ENCODE data around the gene GPBP1. TPM values are rescaled to one million over a fixed set of nuclear protein-coding genes. Genes with fewer than 3 reads are reported as not detected.

Gene GPBP1
- total RNA-seq, 1 donor, result 56.8 TPM

DNA sequence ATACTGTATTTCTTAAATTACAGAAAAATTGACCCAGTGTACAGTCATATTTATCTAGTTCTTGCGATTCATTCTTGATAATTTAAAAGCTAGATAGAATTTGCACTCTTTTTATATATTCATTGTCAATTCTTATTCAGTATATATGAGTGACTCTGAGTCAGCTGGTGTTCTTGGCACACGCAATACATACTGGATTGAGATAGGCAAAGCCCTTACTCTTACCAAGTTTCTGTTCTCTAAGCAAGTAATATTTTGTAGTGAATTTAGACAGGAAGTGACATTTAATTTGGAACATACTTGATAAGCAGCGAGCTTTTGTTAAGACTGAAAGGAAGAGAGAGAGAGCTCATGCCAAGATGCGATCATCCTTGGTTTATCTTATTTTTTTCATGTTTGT is 57.7 kb downstream of the GPBP1 start:
- Histone ChIP-seq H3K27ac (ENCODE audit: low read depth, low read length) (no peak overlapping the region), H3K36me3 (ENCODE audit: insufficient read depth, low read length) (peaks cover 25% of the 10 kb centered on the region), H3K79me2 (ENCODE audit: insufficient read depth, low read length) (peaks cover 53% of the 10 kb centered on the region), H2AFZ (ENCODE audit: low read length) (no peak overlapping the region), H3K27me3 (ENCODE audit: insufficient read depth, low read length) (no peaks in the 10 kb centered on the region), H3K4me3 (ENCODE audit: insufficient read depth, low read length) (no peak overlapping the region), H4K20me1 (ENCODE audit: insufficient read depth, low read length) (peaks cover 10% of the 10 kb centered on the region), H3K4me1 (ENCODE audit: insufficient read depth, low read length) (no peaks in the 10 kb centered on the region), H3K4me2 (ENCODE audit: insufficient read depth, low read length) (no peak overlapping the region), H3K9me3 (ENCODE audit: low read depth, low read length) (peaks cover 2% of the 10 kb centered on the region)
- peak; percentile 66 for DNase-seq (ENCODE audit: insufficient read length, low spot score, missing footprints)
- TF ChIP-seq, protein P1, sequence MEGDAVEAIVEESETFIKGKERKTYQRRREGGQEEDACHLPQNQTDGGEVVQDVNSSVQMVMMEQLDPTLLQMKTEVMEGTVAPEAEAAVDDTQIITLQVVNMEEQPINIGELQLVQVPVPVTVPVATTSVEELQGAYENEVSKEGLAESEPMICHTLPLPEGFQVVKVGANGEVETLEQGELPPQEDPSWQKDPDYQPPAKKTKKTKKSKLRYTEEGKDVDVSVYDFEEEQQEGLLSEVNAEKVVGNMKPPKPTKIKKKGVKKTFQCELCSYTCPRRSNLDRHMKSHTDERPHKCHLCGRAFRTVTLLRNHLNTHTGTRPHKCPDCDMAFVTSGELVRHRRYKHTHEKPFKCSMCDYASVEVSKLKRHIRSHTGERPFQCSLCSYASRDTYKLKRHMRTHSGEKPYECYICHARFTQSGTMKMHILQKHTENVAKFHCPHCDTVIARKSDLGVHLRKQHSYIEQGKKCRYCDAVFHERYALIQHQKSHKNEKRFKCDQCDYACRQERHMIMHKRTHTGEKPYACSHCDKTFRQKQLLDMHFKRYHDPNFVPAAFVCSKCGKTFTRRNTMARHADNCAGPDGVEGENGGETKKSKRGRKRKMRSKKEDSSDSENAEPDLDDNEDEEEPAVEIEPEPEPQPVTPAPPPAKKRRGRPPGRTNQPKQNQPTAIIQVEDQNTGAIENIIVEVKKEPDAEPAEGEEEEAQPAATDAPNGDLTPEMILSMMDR (IDR thresholded peaks at IDR 0.05; ENCODE audit: extremely low read depth, low read depth, low read length), result no peak

DNA sequence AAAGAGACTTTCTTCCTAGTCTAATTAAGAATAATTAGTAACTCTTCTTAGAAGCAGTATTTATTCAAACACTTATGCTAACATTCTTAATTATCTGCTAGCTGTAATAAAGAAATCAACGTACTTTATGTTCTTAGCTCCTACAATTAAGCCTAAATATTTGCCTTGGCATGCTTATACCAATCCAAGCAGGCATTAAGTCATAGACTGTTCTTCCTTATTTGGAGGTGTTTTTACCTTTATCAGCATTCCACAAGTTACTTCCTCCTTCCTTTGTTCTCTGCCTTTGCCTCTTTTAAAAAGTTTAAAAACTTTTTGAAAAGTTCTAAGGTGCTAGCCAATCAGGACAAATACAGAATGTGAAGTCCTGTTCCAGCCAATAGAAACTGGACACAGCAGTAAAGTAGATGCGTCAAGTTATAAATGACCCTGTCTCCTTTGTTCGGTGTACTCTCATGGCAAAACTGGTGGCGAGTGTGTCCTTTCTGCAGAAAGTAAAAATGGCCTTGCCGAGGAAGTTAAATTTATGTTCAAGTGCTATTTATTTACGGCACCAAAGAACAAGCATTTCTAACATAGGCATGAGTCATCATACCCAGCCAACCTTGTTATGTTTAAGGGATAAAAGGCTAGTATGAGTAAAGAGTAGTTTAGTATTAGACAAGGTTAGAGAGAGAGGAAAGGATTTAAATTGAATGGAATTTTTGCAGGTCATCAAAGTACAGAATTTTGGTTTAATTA is 58.6 kb downstream of the GPBP1 start:
- H3K4me3 ChIP-seq (ENCODE audit: insufficient read depth, low read length), result no peak overlapping the region
- no peak overlapping the region for H3K27ac ChIP-seq (ENCODE audit: low read depth, low read length)
- TF ChIP-seq, protein P1 (IDR thresholded peaks at IDR 0.05; ENCODE audit: extremely low read depth, low read depth, low read length), result no peak
- H4K20me1 ChIP-seq (ENCODE audit: insufficient read depth, low read length), result peaks cover 9% of the 10 kb centered on the region
- no peaks in the 10 kb centered on the region for H3K27me3 ChIP-seq (ENCODE audit: insufficient read depth, low read length)
- no peaks in the 10 kb centered on the region for H3K4me1 ChIP-seq (ENCODE audit: insufficient read depth, low read length)
- no peak for DNase-seq (ENCODE audit: insufficient read length, low spot score, missing footprints)
- H3K79me2 ChIP-seq (ENCODE audit: insufficient read depth, low read length), result peaks cover 47% of the 10 kb centered on the region
- no peak overlapping the region for H3K4me2 ChIP-seq (ENCODE audit: insufficient read depth, low read length)
- H3K9me3 ChIP-seq (ENCODE audit: low read depth, low read length), result peaks cover 2% of the 10 kb centered on the region
- H2AFZ ChIP-seq (ENCODE audit: low read length), result no peak overlapping the region
- H3K36me3 ChIP-seq (ENCODE audit: insufficient read depth, low read length), result peaks cover 26% of the 10 kb centered on the region

DNA sequence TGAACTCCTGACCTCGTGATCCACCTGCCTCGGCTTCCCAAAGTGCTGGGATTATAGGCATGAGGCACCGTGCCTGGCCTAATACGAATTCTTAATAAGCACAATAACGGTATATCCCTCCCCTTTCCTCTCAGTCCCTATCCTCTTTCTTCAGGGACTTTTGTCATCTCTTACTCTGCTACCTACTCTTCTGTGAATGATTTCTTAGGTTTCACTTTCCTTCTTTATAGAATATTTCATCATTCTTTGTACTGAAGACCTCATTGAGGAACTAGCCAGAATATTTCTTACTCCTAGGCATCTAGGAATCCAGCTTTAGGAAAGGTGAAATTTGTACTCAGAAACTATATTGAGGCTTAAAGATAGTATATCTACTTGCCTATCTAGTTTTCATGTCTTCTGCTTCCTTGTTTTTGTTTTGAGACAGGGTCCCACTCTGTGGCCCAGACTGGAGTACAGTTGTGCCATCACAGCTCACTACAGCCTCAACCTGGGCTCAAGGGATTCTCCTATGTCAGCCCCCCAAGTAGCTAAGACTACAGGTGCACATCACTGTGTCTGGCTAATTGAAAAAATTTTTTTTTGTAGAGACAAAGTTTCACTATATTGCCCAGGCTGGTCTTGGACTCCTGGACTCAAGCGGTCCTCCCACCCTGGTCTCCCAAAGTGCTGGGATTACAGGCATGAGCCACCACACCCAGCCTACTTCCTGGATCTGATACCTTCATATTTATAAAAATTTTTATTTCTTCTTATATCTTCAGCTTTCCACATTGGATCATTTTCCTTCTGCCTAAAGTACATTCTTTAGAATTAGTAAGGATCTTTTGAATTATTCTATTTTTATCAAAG is 69.7 kb downstream of the GPBP1 start:
- TF ChIP-seq, protein P1 (IDR thresholded peaks at IDR 0.05; ENCODE audit: extremely low read depth, low read depth, low read length), result no peak

DNA sequence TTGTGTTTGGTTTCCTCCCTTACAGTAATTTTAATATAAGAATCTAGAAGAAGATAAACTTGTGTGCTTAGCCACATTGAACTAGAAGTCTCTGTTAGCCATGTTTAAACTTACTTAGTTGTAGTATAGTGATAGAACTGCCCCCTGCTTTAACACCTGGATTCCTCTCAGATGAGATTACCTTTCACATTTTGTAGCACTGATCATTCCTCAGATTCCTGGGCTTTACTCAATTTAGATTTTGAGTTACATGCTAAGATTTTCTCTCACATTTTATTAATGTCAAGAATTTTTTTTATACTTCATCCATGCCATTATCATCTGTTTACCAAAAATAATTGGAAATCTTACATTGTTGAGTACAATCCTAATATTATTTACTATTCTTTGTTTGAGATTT is 70.5 kb downstream of the GPBP1 start:
- H3K27ac ChIP-seq (ENCODE audit: low read depth, low read length), result no peak overlapping the region
- TF ChIP-seq, protein P1 (IDR thresholded peaks at IDR 0.05; ENCODE audit: extremely low read depth, low read depth, low read length), result no peak
- H2AFZ ChIP-seq (ENCODE audit: low read length), result no peak overlapping the region

More for the DNA sequence above, 69.7 kb downstream of the GPBP1 start:
- H3K79me2 ChIP-seq (ENCODE audit: insufficient read depth, low read length), result peaks cover 3% of the 10 kb centered on the region
- no peak overlapping the region for H3K4me3 ChIP-seq (ENCODE audit: insufficient read depth, low read length)
- peaks cover 21% of the 10 kb centered on the region for H3K36me3 ChIP-seq (ENCODE audit: insufficient read depth, low read length)
- no peaks in the 10 kb centered on the region for H3K4me1 ChIP-seq (ENCODE audit: insufficient read depth, low read length)
- H3K4me2 ChIP-seq (ENCODE audit: insufficient read depth, low read length), result no peak overlapping the region
- no peaks in the 10 kb centered on the region for H3K27me3 ChIP-seq (ENCODE audit: insufficient read depth, low read length)
- H2AFZ ChIP-seq (ENCODE audit: low read length), result no peak overlapping the region
- no peak for DNase-seq (ENCODE audit: insufficient read length, low spot score, missing footprints)
- H3K9me3 ChIP-seq (ENCODE audit: low read depth, low read length), result no peaks in the 10 kb centered on the region
- peaks cover 2% of the 10 kb centered on the region for H4K20me1 ChIP-seq (ENCODE audit: insufficient read depth, low read length)
- no peak overlapping the region for H3K27ac ChIP-seq (ENCODE audit: low read depth, low read length)

More for the DNA sequence above, 70.5 kb downstream of the GPBP1 start:
- Histone ChIP-seq H4K20me1 (ENCODE audit: insufficient read depth, low read length) (peaks cover 2% of the 10 kb centered on the region), H3K4me3 (ENCODE audit: insufficient read depth, low read length) (no peak overlapping the region), H3K79me2 (ENCODE audit: insufficient read depth, low read length) (no peaks in the 10 kb centered on the region), H3K4me2 (ENCODE audit: insufficient read depth, low read length) (no peak overlapping the region), H3K4me1 (ENCODE audit: insufficient read depth, low read length) (no peaks in the 10 kb centered on the region), H3K27me3 (ENCODE audit: insufficient read depth, low read length) (no peaks in the 10 kb centered on the region), H3K9me3 (ENCODE audit: low read depth, low read length) (no peaks in the 10 kb centered on the region), H3K36me3 (ENCODE audit: insufficient read depth, low read length) (peaks cover 23% of the 10 kb centered on the region)
- DNase-seq (ENCODE audit: insufficient read length, low spot score, missing footprints), result no peak
